Esophagus squamous epithelium (tissue), 5 donors: ENCODE data around the gene CLDN20. TPM values are rescaled to one million over a fixed set of nuclear protein-coding genes. Genes with fewer than 3 reads are reported as not detected.
A peak's percentile ranks its signal among the peaks of the same experiment; 100 is the strongest.
"Not testable (repeated sequence)": the region's sequence is repeated elsewhere in the genome, so short reads cannot be mapped to it uniquely, and the experiment has no call there.

Source experiments
- DNase-seq: peaks from one replicate; lab custom pipeline; 2025; lab: John Stamatoyannopoulos, UW
- H3K27ac ChIP-seq, 4 donors: fragments of 200-600 bp; sonication (generic); one replicate each; pipeline ENCODE4 v1.5.1; 2016 to 2019; ENCODE audit warnings: mild to moderate bottlenecking in 1 of 4
- H3K27me3 ChIP-seq, 4 donors: fragments of 200-600 bp; sonication (generic); 1 replicate in 3 of 4; 2 replicates in 1 of 4; pipeline versions ENCODE4 v1.5.1 to v1.6.0; 2017 to 2021; ENCODE audit warnings: antibody characterized with exemption in 1 of 4
- H3K36me3 ChIP-seq, 3 donors: fragments of 200-600 bp; sonication (generic); one replicate each; pipeline ENCODE4 v1.5.1; 2016 to 2019
- H3K4me1 ChIP-seq, 3 donors: fragments of 200-600 bp; sonication (generic); one replicate each; pipeline ENCODE4 v1.5.1; 2017 to 2019
- H3K4me3 ChIP-seq, 4 donors: fragments of 200-600 bp; sonication (generic); 1 replicate in 3 of 4; 2 replicates in 1 of 4; pipeline ENCODE4 v1.5.1; 2016 to 2019; ENCODE audit warnings: mild to moderate bottlenecking in 2 of 4, moderate library complexity in 1 of 4
- H3K9me3 ChIP-seq, 3 donors: fragments of 200-600 bp; sonication (generic); one replicate each; pipeline ENCODE4 v1.5.1; 2016 to 2019
- CTCF ChIP-seq, 6 experiments: fragments of 450-650 bp in 4 of 6; fragments of 200-600 bp in 2 of 6; sonication (generic) in 2 of 6; IDR thresholded peaks; one replicate each; pipeline ENCODE4 v1.5.1; 2016 to 2019; ENCODE audit warnings: antibody characterized with exemption in 6 of 6, mild to moderate bottlenecking in 4 of 6, moderate library complexity in 4 of 6
- POLR2A ChIP-seq, 4 donors: fragments of 450-650 bp; IDR thresholded peaks; one replicate each; pipeline ENCODE4 v1.6.1; 2017; ENCODE audit warnings: antibody characterized with exemption in 4 of 4, mild to moderate bottlenecking in 4 of 4, moderate library complexity in 3 of 4
- WGBS, 2 donors: methylation state at CpG; one replicate each; pipeline ENCODE4 v1.1.5; 2018; 5-methylcytosine and 5-hydroxymethylcytosine counted together
- intact Hi-C: fragments of 100-400 bp; cut with DNase I; formaldehyde crosslinking; loops from one replicate; pipeline ENCODE4 v1.15.0; 2022
- total RNA-seq, 4 donors: library from RNA; depleted of rRNA; stranded (reverse); fragments of >200 nt; gene quantifications; one replicate each; pipeline ENCODE4 v1.1.0, GENCODE V29; 2016
- donor health status: DM: yes; HTN: yes; CAD: no.

Gene CLDN20
- total RNA-seq, 4 donors from 2014 or later, result 0.19 TPM; not detected in 3

DNA sequence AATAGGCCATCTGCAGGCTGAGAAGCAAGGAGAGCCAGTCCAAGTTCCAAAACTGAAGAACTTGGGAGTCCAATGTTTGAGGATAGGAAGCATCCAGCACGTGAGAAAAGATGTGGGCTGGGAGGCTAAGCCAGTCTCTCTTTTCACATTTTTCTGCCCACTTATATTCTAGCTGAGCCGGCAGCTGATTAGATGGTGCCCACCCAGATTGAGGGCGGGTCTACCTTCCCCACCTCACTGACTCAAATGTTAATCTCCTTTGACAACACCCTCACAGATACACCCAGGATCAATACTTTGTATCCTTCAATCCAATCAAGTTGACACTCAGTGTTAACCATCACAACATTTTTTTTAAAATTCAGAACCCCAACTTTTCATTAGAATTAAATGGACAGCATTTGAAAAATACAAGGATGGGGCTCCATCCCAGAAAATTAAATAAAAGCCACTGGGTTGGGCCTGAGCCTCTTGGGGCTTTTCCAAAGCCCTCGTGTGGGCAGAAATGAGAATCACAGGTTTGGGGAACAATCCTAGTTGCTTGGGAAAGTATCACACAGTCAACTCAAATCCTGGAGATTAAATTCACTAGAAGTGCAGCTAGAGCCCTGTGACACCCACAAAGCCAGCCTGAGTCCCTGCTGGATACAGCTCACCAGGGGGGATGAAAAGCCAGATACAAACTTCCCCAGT is 2.2 kb downstream of the CLDN20 start:
- DNase-seq, result no peak
- Histone ChIP-seq H3K27ac (no peak overlapping the region), H3K9me3 (no peaks in the 10 kb centered on the region), H3K27me3 (no peaks in the 10 kb centered on the region), H3K36me3 (peaks cover 0 to 8% (median 0%) of the 10 kb centered on the region in 3 donors), H3K4me1 (peaks cover 4 to 28% (median 6%) of the 10 kb centered on the region in 3 donors), H3K4me3 (no peak overlapping the region)
- TF ChIP-seq CTCF (IDR thresholded peaks at IDR 0.05), result peak in 2 of 6 experiments; percentile 11 to 13
- no peak for TF ChIP-seq POLR2A (IDR thresholded peaks at IDR 0.05)
- intact Hi-C loops, result no loop called here
- WGBS, 2 donors, result 88 to 89% methylated on average over 4 of the region's 4 CpGs

GRCh38 chr6:155267411-155267810 is 3.6 kb downstream of the CLDN20 start:
- Histone ChIP-seq H3K4me1 (peaks cover 4 to 34% (median 7%) of the 10 kb centered on the region in 3 donors), H3K36me3 (peaks cover 0 to 8% (median 0%) of the 10 kb centered on the region in 3 donors), H3K27ac (peak overlapping the region in 3 of 4 donors; percentile 4 to 56 (median 43)), H3K4me3 (no peak overlapping the region), H3K27me3 (no peaks in the 10 kb centered on the region), H3K9me3 (no peaks in the 10 kb centered on the region)
- TF ChIP-seq POLR2A (IDR thresholded peaks at IDR 0.05) (no peak), CTCF (IDR thresholded peaks at IDR 0.05) (no peak)
- DNase-seq, result no peak
- intact Hi-C loops, result no loop called here
- 61 to 68% methylated on average over 2 of the region's 2 CpGs for WGBS, 2 donors

GRCh38 chr6:155268088-155268867 is 4.5 kb downstream of the CLDN20 start:
- H3K9me3 ChIP-seq, H3K36me3 ChIP-seq, intact Hi-C loops, DNase-seq, H3K27me3 ChIP-seq, H3K4me3 ChIP-seq: not testable (repeated sequence)
- 90 to 100% methylated on average over 1 to 3 of the region's 5 CpGs for WGBS, 2 donors
- peak in 4 of 6 experiments; percentile 10 to 47 (median 32) for TF ChIP-seq CTCF (IDR thresholded peaks at IDR 0.05)
- Histone ChIP-seq H3K27ac (peak overlapping the region in 2 of 4 donors; percentile 43 to 56), H3K4me1 (peaks cover 8 to 43% (median 10%) of the 10 kb centered on the region in 3 donors)

- Histone ChIP-seq H3K4me3 (no peak overlapping the region), H3K36me3 (peaks cover 0 to 8% (median 0%) of the 10 kb centered on the region in 3 donors), H3K27me3 (no peaks in the 10 kb centered on the region), H3K4me1 (peaks cover 7 to 48% (median 21%) of the 10 kb centered on the region in 3 donors), H3K27ac (no peak overlapping the region), H3K9me3 (no peaks in the 10 kb centered on the region)
- intact Hi-C loops, result no loop called here
- DNase-seq, result no peak
- TF ChIP-seq CTCF (IDR thresholded peaks at IDR 0.05), result no peak
- TF ChIP-seq POLR2A (IDR thresholded peaks at IDR 0.05), result no peak
- WGBS, 2 donors, result 83 to 93% methylated on average over 3 of the region's 3 CpGs
Measured at GRCh38 chr6:155269765-155270164, 6.0 kb downstream of the CLDN20 start.
